HG03439 (cell line): ENCODE results near the gene LIN7C.
"Not testable (repeated sequence)": the region's sequence is repeated elsewhere in the genome, so short reads cannot be mapped to it uniquely, and the experiment has no call there.

Source experiments
- ATAC-seq: cut with Tn5 transposase; IDR thresholded peaks from one replicate; pipeline ENCODE4 v1.9.1; 2021; ENCODE audit warnings: mild to moderate bottlenecking, moderate library complexity; ENCODE audit not compliant: unreplicated experiment

The LIN7C gene, protein sequence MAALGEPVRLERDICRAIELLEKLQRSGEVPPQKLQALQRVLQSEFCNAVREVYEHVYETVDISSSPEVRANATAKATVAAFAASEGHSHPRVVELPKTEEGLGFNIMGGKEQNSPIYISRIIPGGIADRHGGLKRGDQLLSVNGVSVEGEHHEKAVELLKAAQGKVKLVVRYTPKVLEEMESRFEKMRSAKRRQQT

DNA sequence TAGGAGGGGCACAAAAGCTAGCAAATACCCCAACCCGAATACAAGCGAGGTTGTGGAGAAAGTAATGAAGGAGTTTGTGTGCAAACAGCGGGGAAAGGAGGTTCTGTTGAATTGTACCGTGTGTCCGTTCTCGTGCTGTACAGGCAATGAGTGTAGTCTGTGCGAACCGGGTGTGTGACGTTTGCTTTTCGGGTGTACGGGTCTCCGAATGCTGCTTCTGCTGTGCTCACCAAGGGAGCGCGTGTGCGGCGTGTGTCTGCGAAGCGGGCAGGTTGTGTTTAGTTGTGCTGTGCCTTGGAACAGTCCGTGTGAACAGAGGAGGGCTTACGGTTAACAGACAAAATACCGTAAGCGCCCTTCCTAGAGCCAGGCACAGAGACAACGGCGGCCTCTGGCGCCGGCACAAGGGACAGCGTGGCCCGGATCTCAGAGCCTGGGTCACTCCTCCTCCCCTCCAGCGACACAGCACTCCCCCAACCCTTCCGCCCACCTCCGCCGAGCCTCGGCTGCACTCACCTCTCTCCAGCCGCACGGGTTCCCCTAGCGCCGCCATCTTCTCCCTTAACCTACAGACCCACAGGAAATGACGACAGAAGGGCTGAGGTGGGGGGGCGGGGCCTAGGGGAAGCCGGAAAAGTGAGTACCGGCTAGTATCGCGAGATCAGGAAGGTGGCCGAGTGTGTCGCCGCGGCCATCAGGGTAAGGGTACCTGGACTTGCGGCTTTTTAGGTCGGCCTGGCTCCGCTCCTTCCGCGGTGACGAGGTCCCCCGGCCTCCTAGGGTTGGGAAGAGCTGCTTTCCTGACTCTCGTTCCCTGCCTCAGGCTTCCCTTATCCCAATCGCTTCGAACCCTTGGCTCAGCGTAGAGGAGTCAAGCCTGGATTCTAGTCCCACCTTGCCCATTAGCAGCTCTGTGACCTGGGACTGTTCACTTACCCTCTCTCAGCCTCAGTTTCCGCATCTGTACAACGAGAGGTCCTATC lies at the start of gene LIN7C:
LIN7C (minus strand) TSS at position 570 of the 983 bp plus-strand sequence; CDS start at position 553, 17 bp downstream.
- ATAC-seq: peak; percentile 99

DNA sequence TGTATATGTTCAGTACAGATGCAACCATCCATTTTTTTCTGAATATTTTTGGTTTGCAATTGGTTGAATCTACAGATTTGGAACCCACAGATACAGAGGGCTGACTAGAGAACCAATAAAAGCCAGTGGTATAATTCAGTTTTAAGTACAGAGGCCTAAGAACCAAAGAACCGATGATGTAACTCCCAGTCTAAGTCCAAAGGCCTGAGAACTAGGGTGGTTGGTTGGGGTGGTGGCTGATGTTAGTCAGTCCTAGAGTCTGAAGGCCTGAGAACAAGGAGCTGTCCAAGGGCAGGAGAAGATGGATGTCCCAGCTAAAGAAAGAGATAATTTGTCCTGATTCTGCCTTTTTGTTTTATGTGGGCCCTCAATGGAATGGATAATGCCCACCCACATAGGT lies 48.7 kb upstream of the LIN7C start:
- ATAC-seq: no peak

DNA sequence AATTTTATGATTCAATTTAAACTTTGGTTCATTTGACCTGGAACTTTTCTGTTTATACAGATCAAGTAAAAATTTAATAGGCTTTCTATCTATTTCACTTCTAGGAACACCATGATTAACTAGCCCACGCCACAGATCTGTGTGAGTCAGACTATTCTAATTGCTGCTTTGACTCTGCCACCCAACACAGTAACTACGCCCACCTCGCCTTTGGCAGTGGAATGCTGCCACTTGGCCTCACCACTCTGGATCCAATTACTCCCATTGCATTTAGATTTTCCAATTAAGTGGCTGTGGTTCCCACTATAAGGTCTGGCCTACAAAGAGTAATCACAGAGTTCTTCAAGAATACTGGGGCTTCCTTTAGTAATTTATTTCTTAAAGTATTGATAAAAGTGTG lies 46.6 kb upstream of the LIN7C start:
- ATAC-seq: no peak

DNA sequence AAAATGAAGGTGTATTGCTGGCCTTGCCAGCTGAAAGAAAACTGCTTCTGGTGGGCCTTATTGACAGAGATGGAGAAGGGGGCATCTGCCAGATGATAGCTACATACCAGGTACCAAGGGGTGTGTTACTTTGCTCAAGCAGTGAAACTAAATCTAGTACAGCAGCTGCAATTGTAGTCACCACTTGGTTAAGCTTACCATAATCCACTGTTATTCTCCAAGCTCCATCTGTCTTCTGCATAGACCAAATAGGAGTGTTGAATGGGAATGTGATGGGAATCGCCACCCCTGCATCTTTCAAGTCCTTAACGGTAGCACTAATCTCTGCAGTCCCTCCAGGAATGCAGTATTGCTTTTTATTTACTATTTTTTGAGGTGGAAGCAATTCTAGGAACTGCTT lies 45.8 kb upstream of the LIN7C start:
- no peak for ATAC-seq

DNA sequence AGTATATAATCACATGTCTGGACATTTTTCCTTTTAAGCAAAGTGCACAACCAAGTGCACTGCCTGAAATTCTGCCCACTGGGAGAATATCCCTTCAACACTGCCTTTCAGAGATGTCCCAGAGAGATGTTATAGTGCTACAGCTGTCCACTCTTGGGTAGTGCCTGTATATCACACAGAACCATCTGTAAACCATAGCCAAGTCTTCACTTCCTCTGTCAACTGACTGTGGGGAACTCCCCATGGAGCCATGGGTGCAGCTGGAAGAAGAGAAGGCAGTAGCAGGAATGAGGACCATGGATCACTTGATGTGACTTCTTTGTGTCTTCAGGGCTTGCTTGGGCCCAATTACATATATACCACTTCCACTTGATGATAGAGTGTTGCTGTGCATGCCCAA lies 44.6 kb upstream of the LIN7C start:
- ATAC-seq: no peak

DNA sequence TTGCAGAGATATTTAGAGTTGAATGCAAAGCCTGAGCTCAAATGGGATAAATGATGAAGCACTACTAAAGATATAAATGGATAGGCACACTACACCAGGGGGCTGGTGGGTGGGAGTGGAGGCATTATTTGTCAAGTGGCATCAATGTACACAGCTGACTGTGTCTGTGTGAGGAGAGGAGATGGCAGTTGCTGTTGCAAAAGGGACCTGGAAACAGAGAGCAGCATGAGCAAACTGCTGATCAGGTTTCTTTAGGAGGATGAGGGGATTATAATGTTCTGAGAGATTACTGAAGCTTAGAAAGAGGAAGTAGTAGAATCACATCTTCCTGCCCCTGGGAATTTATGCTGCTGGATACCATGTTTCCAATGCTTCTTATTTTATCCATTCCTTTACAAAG lies 39.4 kb upstream of the LIN7C start:
- no peak for ATAC-seq

DNA sequence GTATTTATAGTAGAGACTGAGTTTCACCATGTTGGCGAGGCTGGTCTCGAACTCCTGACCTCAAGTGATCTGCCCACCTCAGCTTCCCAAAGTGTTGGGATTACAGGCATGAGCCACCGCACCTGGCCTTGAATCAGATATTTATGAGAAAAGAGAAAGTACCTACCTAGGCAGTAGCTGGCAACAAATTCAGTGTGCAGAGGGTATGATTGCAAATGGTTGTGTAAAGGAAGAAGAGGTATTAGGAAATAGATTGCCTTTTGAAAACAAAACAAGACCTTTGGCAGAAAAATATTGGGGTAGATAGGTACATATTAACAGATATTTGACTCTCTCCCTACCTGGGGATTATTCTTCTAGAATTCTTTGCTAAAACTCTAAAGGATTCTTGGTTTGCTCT lies 38.5 kb upstream of the LIN7C start:
- ATAC-seq: no peak

DNA sequence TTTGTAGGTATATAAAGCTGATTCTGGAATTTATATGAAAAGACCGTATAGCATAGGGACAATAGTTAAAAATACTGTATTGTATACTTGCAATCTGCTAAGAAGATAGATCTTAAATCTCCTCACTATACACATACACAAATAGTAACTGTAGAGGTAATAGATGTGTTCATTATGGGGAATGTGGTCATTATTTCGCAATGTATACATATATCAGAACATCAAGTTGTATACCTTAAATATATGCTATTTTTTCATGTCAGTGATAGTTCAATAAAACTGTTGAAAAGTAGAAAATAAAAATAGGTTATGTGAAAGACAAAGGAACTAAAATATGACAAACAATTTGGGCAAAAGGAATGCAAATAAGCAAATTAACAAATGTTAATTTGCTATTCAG lies 35.2 kb upstream of the LIN7C start:
- ATAC-seq: no peak

DNA sequence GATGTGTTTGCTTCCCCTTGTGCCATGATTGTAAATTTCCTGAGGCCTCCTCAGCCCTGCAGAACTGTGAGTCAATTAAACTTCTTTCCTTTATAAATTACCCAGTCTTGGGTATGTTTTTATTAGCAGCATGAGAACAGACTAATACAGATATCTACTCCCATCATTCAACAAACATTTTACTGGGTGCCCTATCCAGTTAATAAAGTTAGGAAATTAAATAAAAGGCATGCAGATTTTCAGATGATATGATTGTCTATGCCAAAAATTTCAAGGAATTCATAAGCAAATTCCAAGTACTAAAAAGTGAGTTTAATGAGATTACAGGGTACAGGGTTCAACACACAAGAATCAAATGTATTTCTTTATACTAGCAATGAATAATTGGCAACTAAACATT lies 33.5 kb upstream of the LIN7C start:
- ATAC-seq: no peak

DNA sequence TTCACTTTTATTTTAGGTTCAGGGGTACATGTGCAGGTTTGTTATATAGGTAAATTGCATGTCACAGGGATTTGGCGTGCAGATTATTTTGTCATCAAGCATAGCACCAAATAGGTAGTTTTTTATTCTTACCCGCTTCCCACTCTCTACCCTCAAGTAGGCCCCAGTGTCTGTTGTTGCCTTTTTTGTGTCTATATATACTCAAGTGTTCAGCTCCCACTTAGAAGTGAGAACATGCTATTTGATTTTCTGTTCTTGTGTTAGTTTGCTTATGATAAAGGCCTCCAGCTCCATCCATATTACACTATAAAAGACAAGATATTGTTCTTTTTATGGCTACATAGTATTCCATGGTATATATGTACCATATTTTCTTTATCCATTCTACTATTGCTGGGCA lies 28.5 kb upstream of the LIN7C start:
- no peak for ATAC-seq

DNA sequence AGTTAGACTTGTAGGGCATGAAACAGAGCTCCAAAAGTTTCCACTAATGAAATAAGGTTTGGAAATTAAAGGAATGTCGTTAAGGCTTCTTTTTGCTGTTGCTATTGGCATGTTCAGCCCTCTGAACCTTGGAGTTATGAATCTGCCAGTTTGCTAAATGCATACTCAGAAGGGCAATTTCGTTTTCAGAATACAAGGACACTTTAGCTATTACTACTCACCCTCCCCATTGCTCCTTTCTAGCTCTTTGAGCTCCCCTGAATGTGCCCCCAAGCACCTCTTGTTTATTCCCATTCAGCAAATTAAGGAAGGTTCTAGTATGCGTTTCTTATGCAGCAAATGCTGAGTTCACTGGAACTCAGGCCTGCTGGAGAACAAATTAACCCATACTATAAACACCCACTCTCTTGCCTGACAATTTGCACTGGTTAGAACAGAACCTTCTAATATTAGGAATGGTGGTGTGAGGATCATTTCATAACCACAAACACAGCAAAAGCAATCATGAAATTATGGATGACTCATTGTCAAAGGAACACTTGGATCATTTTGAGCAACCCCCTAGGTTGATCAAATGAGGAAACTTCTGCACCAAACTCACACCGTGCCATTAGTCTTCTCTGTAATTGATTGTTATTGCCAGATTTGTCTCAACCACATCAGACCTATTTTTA lies 26.2 kb upstream of the LIN7C start:
- ATAC-seq: no peak

DNA sequence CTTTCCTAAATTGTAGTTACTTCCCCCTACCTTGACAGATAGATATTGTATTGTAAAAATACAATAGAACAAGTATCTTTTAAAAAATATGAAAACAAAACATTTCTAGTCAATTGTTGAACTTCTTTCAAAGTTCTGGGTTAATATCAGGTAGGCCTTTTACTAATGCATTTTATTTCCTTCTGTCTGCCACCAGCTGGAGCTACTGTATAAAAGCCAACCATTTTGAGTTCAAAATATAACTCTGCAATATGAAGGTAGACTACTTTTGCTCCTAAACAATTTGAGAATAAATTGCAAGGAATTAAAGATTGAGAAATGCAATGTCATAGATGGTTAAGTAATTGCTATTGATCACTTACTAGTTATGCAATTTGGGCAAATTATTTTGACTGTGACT lies 22.1 kb upstream of the LIN7C start:
- ATAC-seq: no peak

DNA sequence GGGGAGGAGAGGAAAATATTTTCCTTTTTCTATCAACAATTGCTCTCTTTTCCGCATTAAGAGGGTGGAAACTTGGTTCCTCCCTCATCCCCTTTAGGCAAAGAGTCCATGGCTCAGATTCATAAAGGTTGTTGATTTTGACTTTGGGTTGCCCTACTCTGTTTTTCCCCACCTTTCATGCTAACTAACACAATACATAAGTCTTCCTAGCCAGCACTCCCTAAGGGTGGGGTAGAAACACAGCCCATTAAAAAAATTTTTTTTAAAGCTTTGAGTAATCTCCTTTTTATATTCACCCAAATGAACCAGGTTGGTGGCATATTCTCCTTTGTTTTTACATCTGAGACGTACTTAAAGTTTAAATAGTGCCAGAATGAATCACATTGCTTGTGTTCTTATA lies 20.0 kb upstream of the LIN7C start:
- ATAC-seq: no peak

DNA sequence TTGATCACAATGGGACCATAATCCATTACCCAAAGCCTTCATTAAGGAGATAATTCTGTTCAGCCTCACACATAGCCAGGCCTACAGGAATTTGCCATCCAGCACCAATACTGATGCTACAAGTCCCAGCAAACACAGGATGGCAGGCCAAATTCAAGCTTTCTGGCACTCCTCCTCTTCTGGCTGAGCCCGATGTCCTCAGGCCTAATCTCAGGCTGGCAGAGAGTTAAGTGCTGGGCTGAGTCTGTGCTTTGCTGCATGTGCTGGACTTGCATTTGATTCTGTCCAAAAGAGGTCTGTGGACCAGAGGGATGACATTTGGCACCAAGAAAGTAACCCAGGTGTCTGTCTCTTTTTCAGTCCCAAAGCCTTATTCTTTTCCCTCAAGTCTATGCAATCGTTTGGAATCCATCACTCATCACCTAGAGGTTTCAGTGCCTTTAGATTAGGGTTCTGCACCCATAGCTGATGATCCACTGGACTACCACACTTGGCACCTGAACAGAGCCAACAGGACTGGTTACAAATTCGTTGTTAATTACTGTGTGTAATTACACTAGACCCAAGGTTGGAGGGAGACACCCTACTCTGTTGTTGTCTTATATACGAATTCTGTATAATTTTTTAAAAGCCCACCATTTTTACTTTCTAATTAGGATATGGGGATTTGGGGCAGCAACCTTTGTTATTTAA lies 19.4 kb upstream of the LIN7C start:
- ATAC-seq: no peak

DNA sequence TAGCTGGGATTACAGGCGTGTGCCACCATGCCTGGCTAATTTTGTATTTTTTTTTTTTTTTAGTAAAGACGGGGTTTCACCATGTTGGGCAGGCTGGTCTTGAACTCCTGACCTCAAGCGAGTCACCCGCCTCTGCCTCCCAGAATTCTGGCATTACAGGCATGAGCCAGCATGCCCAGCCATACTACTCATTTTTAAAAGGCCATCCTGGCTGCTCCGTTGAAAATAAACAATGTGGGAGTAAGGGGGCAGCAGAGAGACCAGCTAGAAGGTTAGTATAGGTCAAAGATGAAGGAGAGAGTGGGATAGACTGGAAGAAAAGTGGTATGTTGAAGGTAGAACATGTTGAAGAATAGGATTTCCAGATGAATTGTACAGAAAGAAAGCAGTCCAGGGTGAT lies 17.6 kb upstream of the LIN7C start:
- no peak for ATAC-seq

DNA sequence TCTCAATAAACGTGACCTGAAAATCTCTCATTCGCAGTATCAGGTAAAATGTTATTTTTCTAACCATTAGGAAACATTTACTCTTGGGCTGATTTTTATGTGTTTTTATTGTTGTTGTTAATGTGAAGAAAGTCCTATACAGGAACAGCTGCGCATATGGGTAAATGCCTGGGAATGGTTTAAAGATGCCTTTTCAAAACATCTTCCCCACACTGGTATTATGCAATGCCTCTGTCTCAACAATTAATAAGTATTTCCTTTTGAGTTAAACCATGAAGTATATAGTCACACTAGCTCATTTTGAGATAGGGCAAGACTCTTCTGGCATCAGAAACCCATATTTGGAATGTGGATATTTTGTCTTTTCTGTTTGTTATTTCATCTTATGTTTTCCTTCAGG lies 13.7 kb upstream of the LIN7C start:
- ATAC-seq: no peak

DNA sequence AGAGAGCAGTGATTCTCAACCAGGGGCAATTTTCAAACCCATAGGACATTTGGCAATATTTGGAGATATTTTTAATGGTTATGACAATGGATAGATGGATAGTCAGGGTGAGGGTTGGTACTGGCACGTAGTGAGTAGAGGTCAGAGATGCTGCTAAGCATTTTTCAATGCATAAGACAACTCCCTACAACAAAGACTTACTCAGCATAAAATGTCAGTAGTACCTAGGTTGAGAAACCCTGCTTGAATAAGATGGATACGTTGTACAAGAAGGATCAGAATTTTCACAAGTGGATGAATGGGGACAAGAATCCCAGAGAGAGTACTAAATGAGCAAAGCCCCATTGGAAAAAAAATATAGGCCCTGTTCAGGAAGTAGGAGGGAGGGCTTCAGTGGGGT lies 11.9 kb upstream of the LIN7C start:
- no peak for ATAC-seq

DNA sequence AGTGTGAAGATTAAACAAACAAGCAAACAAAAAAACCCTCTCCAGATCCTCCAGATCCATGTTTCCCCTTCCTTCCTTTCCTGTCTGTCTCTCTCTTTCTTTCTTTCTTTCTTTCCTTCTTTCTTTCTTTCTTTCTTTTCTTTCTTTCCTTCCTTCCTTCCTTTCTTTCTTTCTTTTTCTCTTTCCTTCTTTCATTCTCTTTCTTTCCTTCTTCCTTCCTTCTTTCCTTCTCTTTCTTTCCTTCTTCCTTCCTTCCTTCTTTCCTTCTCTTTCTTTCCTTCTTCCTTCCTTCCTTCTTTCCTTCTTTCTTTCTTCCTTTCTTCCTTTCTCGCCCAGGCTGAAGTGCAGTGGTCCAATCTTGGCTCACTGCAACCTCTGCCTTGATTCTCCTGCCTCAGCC lies 10.9 kb upstream of the LIN7C start:
- not testable (repeated sequence) for ATAC-seq

DNA sequence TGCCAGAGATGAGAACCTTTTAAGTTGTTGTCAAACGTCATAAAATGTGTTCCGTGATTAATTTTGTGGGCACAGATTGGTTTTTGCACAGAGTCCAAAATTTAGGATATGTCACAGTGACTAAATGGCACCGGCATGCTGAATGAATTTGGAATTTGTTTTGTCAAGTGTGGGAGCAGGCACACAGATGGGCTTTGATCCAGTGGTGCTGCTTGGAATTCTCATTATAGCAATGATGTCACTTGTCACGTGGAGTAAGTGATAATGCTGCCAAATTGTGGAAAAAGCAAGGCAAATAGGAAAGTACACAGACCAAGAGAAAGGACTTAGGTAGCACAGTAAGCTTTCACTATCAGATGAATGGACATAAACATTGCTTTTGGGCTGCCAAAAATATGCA lies 8.0 kb upstream of the LIN7C start:
- ATAC-seq: no peak

DNA sequence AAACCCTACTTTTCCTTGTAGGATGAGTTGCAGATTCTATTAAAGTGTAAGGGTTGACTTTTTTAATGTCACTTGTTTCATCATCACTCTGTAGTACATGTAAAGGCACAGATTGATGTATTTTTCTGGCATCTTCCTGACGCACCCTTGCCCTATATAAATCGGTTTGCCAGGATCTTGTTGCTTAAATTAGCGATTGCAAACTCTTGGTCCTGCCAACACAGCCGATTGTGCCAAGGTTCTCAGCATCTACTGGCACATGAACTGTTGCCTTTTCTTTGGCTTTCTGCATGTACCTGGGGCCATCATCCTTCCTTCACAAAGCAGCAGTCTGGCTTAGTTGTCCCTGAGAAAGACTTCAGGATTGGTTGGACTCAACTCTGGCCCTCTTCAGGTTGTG lies 7.5 kb upstream of the LIN7C start:
- ATAC-seq: no peak

DNA sequence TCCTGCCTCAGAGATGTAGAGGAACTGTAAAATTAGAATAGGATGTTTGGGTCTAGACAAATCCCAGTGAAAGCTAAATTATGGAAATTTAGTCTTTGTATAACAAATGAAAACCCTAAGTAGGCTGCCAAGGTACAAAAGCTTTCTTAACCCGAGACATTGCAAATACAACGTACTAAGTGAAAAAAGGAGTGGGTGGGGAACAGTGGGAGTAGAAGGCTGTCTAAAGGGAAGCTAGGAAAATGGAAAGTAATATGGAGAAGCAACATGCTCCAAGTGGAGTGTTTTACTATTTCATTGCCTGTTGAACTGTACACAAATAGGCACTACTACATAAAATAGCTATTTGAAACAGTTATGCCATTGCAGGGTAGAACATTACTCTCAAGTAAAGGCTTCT lies 6.8 kb upstream of the LIN7C start:
- no peak for ATAC-seq
